Left kidney (tissue), 2 donors: ENCODE results near the gene CCDC138. TPM values are rescaled to one million over a fixed set of nuclear protein-coding genes. Genes with fewer than 3 reads are reported as not detected.
A peak's percentile ranks its signal among the peaks of the same experiment; 100 is the strongest.

Experiments used
- DNase-seq: peaks from one replicate; pipeline ENCODE4 v3.0.0-alpha.2; 2013
- polyA plus RNA-seq: library from polyadenylated mRNA; unstranded; fragments of 120-200 nt; gene quantifications from one replicate; pipeline ENCODE4 v1.2.1, GENCODE V29; 2013; ENCODE audit not compliant: insufficient read length

The CCDC138 gene
- polyA plus RNA-seq, 1 donor = 20.6 TPM

DNA sequence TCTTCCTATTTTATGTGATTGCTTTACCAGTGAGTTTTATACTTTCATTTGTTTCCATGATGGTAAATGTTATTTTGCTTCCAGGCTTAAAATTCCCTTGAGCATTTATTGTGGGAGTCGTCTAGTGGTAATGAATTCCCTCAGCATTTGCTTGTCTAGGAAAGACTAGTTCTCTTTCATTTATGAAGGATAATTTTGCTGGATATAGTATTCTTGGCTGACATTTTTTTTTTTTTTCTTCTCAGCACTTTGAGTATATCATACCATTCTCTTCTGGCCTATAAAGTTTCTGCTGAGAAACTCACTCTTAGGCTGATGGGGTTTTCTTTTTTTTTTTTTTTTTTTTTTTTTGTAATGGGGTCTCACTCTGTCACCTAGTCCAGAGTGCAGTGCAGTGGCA, 103.3 kb downstream of the CCDC138 start:
- peak; percentile 3 for DNase-seq

- DNase-seq = no peak
Measured at GRCh38 chr2:108893277-108893676, 106.7 kb downstream of the CCDC138 start.

DNA sequence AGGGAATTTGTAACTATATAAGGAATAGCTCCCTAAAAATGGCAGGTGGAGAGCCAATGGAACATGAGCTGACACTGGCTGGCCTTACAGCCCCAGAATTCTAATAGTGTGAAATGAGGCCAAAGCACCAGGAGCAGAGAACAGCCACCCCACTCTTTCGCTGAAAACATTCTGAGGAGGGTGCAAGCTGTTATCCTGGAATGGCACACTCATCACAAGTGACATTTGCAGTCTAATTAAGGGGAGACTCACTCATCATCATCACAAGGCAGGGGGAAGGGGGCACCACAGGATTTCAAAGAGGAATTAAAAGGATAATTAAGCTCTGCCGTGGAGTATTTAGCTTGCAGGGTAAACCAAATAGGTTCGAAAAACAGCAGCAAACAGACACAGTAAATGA, 108.2 kb downstream of the CCDC138 start:
- no peak for DNase-seq

- DNase-seq = no peak
Measured at GRCh38 chr2:108895188-108895587, 108.6 kb downstream of the CCDC138 start.

DNA sequence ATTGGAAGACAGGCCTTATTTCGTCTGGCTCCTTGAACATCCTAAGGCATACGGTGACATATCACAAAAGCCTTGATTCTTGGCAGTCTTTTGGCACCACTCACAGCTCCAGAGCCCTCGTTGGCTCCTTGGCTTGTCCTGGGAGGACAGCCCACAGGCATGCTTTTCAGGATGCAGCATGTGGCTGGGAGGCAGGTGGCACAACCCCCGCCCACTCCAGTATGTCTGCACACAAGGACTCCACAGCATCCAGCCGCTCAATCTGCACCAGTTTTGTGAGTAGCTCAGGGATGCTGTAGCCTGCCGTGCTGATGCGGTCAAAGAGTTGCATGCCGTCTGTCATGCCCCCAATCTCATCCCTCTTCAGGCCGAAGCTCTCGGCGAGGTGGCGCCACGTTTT, 110.2 kb downstream of the CCDC138 start:
- no peak for DNase-seq

GRCh38 chr2:108898315-108899082, 111.9 kb downstream of the CCDC138 start:
- no peak for DNase-seq

- DNase-seq = no peak
Measured at GRCh38 chr2:108904680-108905079, 118.1 kb downstream of the CCDC138 start.

GRCh38 chr2:108905176-108905575, 118.6 kb downstream of the CCDC138 start:
- DNase-seq = no peak

DNA sequence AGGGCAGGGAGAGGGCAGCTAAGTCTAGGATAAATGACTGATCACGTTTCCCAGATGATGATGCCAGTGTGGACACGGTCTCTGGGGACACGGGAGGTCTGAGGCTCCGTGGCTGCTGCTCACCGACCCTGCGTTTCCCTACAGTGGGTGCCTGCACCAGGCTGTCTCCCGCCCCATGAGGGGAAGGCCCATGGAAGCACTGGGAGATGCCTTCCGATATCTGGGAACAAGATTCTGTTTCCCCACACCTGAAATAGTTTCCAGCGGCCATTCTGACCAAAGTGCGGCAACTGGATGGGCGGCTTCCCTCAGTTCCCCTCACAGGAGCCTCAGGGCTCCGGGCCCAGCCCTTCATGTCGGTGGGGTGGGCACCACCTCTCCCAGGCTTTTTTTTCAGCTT, 119.3 kb downstream of the CCDC138 start:
- no peak for DNase-seq

- DNase-seq = no peak
Measured at GRCh38 chr2:108906403-108907077, 120.0 kb downstream of the CCDC138 start.

- DNase-seq = no peak
Measured at GRCh38 chr2:108907822-108908712, 121.5 kb downstream of the CCDC138 start.

- DNase-seq = no peak
Measured at GRCh38 chr2:108908713-108909070, 122.1 kb downstream of the CCDC138 start.

- no peak for DNase-seq
Measured at GRCh38 chr2:108909275-108909823, 122.8 kb downstream of the CCDC138 start.

DNA sequence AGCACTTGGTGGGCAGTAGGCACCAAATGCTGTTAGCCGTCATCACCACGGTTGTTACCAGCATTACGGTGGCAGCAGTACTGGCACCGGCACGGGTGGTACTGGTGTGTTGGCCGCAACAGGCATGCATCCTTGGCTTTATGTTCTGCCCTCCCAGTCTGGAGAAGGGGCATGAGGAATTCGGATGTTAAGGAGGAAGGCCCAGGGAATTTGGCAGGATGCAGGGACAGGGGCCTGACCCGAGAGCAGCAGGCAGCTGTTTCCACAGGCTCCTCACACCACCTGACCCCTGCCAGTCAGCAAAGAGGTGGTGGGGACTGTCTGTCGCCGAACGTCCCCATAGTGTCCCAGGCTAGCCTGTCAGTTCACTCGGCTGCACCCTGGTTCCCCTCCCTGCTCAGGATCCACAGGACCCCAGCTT, 123.5 kb downstream of the CCDC138 start:
- no peak for DNase-seq

DNA sequence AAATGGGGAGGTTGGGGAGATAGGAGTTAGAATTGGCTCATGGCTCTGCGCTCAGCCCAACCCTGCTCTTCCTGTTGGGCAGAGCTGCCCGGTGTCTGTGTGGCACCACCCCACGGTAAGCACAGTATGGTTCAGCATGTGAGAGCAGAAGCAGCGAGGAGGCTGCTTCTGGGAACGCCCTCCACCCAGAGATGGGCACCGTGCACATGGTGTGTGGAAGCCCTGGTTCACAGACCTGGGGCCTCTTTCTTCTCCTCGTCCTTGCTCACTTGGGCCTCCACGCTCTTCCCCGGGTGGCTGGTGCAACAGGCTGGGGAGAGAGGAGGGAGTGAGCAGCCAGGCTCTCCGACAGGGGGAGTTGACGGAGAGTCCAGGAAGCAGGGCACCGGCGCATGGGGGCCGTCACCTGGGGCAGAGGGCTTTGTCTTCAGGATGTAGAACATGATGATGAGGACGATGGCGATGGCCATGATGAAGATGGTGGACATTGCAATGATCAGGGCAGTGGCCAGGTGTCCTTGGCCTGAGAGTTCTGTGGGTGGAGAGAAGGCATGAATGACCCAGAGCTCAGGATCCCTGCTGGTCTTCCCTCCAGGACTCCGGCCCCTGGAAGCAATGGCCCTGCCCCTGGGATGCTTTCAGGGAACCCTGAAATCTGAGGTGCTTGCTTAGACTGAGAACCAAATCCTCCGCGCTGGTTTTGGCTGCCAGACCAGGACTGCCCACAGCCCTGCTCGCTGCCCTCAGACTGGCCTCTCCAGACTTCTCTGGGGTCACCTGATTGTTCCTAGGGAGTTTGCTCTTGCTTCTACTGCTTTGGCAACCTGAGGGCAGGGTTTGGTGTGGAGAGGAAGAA, 124.2 kb downstream of the CCDC138 start:
- DNase-seq = no peak

DNA sequence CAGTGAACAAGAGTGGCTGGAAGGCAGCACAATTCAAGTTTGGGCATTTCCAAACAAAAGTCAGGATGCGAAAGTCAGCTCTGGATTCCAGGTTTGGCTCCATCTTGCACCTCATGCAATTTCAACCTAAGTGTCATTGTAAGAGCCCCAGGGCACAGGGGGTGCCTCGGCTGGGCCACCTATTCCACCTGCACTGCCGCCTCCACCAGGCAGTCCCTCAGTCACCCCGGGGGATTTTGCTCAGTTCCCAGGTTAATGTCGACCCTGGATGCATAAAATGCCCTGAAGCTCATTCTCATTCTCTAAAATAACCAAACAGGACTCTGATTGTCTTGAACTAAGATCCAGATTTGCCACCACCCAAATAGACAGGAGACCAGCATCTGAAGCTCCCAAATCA, 124.8 kb downstream of the CCDC138 start:
- DNase-seq = no peak

- no peak for DNase-seq
Measured at GRCh38 chr2:108911807-108912628, 125.4 kb downstream of the CCDC138 start.

DNA sequence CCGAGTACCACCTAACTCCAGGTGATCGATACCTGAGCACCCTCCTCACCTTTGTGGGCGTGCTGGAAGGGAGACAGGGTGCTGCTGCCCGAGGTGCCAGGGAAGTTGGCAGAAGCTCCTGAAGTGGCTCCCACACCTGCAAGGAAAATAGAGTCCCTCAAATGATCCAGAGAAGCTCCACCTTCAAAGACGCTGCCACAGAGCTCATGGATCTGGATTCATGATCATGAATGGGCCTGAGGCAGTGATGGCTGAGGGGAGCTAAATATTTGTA, 126.0 kb downstream of the CCDC138 start:
- DNase-seq = no peak

DNA sequence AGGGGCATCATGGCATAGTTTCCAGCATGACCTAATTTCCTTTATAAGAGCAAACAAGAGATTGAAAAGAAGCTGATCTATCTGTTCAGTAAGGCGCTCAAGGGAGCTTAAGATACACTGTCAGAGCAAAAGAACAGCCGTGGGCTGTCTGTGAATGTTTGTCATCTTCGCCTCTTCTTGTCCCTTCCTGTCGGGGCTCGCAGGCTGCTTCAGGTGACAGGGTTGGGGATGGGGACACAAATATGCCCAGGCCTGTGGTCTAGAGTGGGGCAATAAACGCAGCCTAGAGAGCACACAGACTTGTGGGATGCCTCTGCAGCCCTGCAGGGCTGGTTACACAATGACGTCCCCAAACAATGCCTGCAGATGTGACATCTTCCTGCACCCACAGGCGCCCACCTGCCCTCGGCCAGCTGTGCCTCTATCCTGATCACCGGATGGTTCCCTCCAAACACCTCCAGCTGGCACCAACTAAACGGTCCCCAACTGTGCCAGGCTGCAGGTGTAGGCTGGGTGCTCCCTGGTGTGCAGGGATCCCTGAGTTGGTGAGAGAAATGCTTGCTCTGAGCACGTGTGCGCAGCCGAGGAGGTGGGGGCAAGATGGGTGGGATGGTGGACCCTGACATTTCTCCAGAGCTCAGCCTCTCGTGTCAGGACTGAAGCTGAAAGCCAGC, 129.7 kb downstream of the CCDC138 start:
- no peak for DNase-seq

- DNase-seq = no peak
Measured at GRCh38 chr2:108916796-108917421, 130.3 kb downstream of the CCDC138 start.
